K562 (cell line): ENCODE results near the gene ERVK3-1. TPM values are rescaled to one million over a fixed set of nuclear protein-coding genes. Genes with fewer than 3 reads are reported as not detected.

ENCODE experiments used
- ATF6 ChIP-seq: sonication (generic); formaldehyde crosslinking; IDR thresholded peaks from 2 replicates; pipeline ENCODE4 v1.4.0; 2020; ENCODE audit warnings: mild to moderate bottlenecking, missing genetic modification reagents
- BDP1 ChIP-seq: IDR thresholded peaks from 3 replicates; pipeline ENCODE4 v1.6.1; 2011; ENCODE audit not compliant: insufficient read length, insufficient read depth
- CLOCK ChIP-seq: fragments of 250-450 bp; sonication (Bioruptor Pico); IDR thresholded peaks from 2 replicates; pipeline ENCODE4 v1.4.0; 2020; ENCODE audit warnings: mild to moderate bottlenecking, moderate library complexity, borderline replicate concordance
- ETS1 ChIP-seq: conservative IDR thresholded peaks from 2 replicates; pipeline ENCODE4 v1.6.1; 2011; ENCODE audit warnings: low read depth, mild to moderate bottlenecking, low read length; ENCODE audit not compliant: control insufficient read depth
- KLF13 ChIP-seq: fragments of 450-650 bp; IDR thresholded peaks from 2 replicates; pipeline ENCODE4 v1.6.1; 2016; ENCODE audit warnings: missing genetic modification characterization, low read depth, mild to moderate bottlenecking, missing compliant biosample characterization, moderate library complexity, borderline replicate concordance
- MYNN ChIP-seq, 2 experiments: sonication (generic); formaldehyde crosslinking in 1 of 2; IDR thresholded peaks; 2 replicates each; pipeline versions ENCODE4 v1.5.0 to v1.6.1; 2016 to 2020; ENCODE audit warnings: antibody characterized with exemption in 1 of 2, missing genetic modification reagents in 1 of 2
- NR2C2 ChIP-seq, 2 experiments: fragments of 200-800 bp in 1 of 2; sonication (Bioruptor generic) in 1 of 2; sonication (generic) in 1 of 2; formaldehyde crosslinking in 1 of 2; IDR thresholded peaks; 2 replicates each; pipeline versions ENCODE4 v1.6.1 to v1.8.0; 2016 to 2022; ENCODE audit warnings: mild to moderate bottlenecking in 1 of 2, missing compliant biosample characterization in 1 of 2, missing genetic modification characterization in 1 of 2, missing genetic modification reagents in 1 of 2
- ZNF436 ChIP-seq: fragments of 250-450, 450-650 bp; sonication (Bioruptor Pico); formaldehyde crosslinking; IDR thresholded peaks from 2 replicates; pipeline ENCODE4 v1.7.0; 2020; ENCODE audit warnings: mild to moderate bottlenecking
- ZNF449 ChIP-seq: fragments of 250-450 bp; sonication (Bioruptor Pico); IDR thresholded peaks from 2 replicates; pipeline ENCODE4 v1.8.0; 2022; ENCODE audit warnings: moderate library complexity, mild to moderate bottlenecking, inconsistent platforms
- polyA plus RNA-seq, 8 experiments: library from polyadenylated mRNA; depleted of rRNA in 4 of 8; stranded (reverse) in 5 of 8; unstranded in 3 of 8; fragments of >200 nt; fragmentation: Nextera tagmentation in 2 of 8; fragmentation: Illumina TruSeq in 1 of 8; extraction: Ambion mirVana in 2 of 8; extraction: Trizol in 1 of 8; gene quantifications; 2 replicates each; pipeline versions ENCODE4 v1.2.1 to v1.2.3, GENCODE V29; 2011 to 2014; ENCODE audit warnings: inconsistent platforms in 1 of 8, missing spikeins in 1 of 8
- total RNA-seq, 7 experiments: library from RNA; depleted of rRNA in 6 of 7; stranded (reverse); fragments of >200 nt in 6 of 7; fragmentation: Illumina TruSeq in 2 of 7; extraction: Trizol in 2 of 7; gene quantifications; 2 replicates each; pipeline versions ENCODE4 v1.2.1 to v1.2.3, GENCODE V29; 2011 to 2021; ENCODE audit warnings: low replicate concordance in 1 of 7

The ERVK3-1 gene
- total and polyA plus RNA-seq, 9 of the 15 experiments (the other 6 are each of a cell fraction or from before 2014, with no cell fraction given) = 87.6 to 299 (median 119) TPM

DNA sequence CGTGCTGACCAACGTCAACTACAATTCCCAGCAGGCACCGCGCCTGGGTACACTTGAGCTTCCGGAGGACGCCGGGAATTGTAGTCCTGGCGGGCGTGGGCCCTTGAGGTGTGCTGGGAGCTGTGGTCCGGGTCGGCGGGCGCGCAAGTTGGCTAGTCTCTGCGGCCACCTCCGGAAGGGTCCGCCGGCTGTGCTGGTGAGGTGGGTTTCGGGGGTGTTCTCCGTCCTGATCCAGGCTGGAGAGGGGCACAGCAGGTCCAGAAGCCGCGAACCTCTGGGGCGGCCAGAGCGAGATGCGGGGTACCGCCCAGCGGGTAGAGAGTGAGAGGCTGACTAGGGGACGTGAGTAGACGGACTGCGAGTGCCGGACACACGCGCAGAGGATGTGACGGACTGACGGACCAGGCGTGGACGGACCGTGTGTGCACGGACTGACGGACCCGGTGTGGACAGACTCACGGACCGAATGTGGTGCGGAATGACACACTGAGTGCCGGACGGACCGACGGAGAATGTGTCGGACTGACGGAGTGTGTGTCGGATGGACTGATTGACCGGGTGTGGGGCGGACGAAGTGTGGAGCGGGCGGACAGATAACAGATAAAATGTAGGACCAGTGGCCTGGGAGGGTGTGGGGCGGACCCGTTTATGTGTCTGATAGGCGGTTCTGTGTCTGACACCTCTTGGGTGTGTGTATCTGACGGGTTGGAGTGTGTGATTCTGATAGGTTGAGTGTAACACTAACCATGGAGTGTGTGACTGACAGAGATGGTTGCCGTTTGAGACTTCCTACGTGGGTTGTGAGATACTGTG lies 21.9 kb downstream of the ERVK3-1 start, which contains the start of gene ZSCAN22 (continued):
- TF ChIP-seq ATF6 (CRISPR knock-in tag) (peak; percentile 75; the same call in 1 of the 2 replicates), NR2C2 (CRISPR knock-in tag; IDR thresholded peaks at IDR 0.05) (peak; percentile 82), NR2C2 (tag; IDR thresholded peaks at IDR 0.05) (peak; percentile 93), MYNN (IDR thresholded peaks at IDR 0.05) (peak; percentile 51; the same call in 1 of the 2 replicates), MYNN (CRISPR knock-in tag; IDR thresholded peaks at IDR 0.05) (no peak), ETS1 (peak; percentile 99), ZNF436 (CRISPR knock-in tag) (no peak), KLF13 (tag) (peak; percentile 59; the same call in 1 of the 2 replicates), ZNF449 (no peak), BDP1 (no peak), CLOCK (CRISPR knock-in tag) (no peak)
